Suprapubic skin (tissue), 3 donors: ENCODE results near the gene RALGDS.

Experiments used
- EP300 ChIP-seq: sonication (generic); formaldehyde crosslinking; IDR thresholded peaks from one replicate; pipeline ENCODE4 v1.6.1; 2017; ENCODE audit warnings: antibody characterized with exemption
- POLR2A ChIP-seq, 2 donors: fragments of 450-650 bp; IDR thresholded peaks; one replicate each; pipeline ENCODE4 v1.6.1; 2017; ENCODE audit warnings: antibody characterized with exemption in 2 of 2, mild to moderate bottlenecking in 2 of 2, moderate library complexity in 2 of 2
- TF ChIP-seq, protein P1 (sequence below), 2 donors: fragments of 200-600 bp in 1 of 2; fragments of 450-650 bp in 1 of 2; sonication (generic) in 1 of 2; IDR thresholded peaks; one replicate each; pipeline ENCODE4 v1.5.1; 2016 to 2019; ENCODE audit warnings: antibody characterized with exemption in 2 of 2, mild to moderate bottlenecking in 1 of 2, moderate library complexity in 1 of 2

DNA sequence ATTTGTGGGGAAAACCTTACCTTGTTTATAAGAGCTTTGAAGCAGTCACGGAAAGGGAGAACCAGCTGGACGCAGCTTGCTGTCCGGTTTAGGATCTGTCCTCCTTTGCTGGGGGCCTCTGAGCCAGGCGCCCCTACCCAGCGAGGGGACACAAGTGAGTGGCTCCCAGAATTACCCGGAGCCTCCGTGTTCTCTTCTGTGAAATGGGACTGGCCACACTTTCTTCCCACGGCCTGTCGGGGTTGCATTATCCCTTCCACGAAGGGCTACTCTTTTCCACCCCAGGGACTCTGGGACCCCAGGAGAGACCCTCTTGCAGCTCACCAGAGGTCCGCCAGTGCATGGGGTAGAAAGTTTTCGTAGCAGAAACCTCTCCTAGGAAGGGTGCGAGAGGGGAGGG, 43.2 kb upstream of the RALGDS start:
- TF ChIP-seq POLR2A (IDR thresholded peaks at IDR 0.05) (no peak), EP300 (no peak)
- TF ChIP-seq, protein P1, sequence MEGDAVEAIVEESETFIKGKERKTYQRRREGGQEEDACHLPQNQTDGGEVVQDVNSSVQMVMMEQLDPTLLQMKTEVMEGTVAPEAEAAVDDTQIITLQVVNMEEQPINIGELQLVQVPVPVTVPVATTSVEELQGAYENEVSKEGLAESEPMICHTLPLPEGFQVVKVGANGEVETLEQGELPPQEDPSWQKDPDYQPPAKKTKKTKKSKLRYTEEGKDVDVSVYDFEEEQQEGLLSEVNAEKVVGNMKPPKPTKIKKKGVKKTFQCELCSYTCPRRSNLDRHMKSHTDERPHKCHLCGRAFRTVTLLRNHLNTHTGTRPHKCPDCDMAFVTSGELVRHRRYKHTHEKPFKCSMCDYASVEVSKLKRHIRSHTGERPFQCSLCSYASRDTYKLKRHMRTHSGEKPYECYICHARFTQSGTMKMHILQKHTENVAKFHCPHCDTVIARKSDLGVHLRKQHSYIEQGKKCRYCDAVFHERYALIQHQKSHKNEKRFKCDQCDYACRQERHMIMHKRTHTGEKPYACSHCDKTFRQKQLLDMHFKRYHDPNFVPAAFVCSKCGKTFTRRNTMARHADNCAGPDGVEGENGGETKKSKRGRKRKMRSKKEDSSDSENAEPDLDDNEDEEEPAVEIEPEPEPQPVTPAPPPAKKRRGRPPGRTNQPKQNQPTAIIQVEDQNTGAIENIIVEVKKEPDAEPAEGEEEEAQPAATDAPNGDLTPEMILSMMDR (IDR thresholded peaks at IDR 0.05): no peak
